ENCODE results near the gene KHNYN. TPM values are rescaled to one million over a fixed set of nuclear protein-coding genes. Genes with fewer than 3 reads are reported as not detected.
"Not testable (repeated sequence)": the region's sequence is repeated elsewhere in the genome, so short reads cannot be mapped to it uniquely, and the experiment has no call there.

KHNYN gene
- total and polyA plus RNA-seq, 9 donors: 35.1 to 84.8 (median 65.2) TPM

DNA sequence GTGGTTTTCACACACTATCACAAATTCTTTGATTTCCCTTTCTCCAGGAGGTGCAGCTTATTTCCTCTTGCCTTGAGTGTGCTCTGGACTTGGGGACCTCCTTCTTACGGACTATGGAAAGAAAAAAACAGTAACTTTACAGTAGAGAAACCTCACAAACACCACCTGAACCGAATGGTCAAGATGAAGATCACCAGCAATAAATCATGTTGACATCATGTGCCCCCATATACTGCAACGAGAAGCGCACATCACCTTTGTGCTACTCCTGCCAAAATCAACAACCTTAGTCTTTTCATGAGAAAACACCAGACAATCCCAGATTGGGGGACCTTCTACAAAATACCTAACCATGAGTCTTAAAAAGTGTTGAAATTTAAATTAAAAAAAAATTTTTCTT lies 44.2 kb upstream of the KHNYN start:
- intact Hi-C loops (cut with DNase I): no loop called here
- 63 to 78% (median 72%) methylated on average over 4 of the region's 4 CpGs for WGBS, 3 donors

DNA sequence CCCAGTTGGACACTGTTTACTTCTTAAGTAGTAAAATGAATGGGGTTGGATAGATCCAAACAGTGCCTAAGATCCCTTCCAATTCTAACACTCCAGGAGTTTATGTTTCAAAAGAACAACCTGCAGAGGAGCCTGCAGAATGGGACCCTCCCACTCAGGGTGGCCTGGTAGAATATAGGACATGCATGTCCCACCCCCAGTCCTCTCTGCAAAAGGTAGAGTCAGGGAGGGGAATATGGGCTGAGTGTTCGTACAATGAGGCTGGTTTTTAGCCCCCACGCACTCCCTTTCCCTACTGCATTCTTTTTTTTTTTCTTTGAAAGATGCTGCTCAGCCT lies 42.8 kb upstream of the KHNYN start:
- TF ChIP-seq, protein P1, sequence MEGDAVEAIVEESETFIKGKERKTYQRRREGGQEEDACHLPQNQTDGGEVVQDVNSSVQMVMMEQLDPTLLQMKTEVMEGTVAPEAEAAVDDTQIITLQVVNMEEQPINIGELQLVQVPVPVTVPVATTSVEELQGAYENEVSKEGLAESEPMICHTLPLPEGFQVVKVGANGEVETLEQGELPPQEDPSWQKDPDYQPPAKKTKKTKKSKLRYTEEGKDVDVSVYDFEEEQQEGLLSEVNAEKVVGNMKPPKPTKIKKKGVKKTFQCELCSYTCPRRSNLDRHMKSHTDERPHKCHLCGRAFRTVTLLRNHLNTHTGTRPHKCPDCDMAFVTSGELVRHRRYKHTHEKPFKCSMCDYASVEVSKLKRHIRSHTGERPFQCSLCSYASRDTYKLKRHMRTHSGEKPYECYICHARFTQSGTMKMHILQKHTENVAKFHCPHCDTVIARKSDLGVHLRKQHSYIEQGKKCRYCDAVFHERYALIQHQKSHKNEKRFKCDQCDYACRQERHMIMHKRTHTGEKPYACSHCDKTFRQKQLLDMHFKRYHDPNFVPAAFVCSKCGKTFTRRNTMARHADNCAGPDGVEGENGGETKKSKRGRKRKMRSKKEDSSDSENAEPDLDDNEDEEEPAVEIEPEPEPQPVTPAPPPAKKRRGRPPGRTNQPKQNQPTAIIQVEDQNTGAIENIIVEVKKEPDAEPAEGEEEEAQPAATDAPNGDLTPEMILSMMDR (IDR thresholded peaks at IDR 0.05): no peak
- TF ChIP-seq EP300 (IDR thresholded peaks at IDR 0.05) (no peak), POLR2A (IDR thresholded peaks at IDR 0.05) (no peak)

More for the DNA sequence above, 44.2 kb upstream of the KHNYN start:
- no peak overlapping the region for H3K27ac ChIP-seq
- TF ChIP-seq EP300 (IDR thresholded peaks at IDR 0.05): no peak
- TF ChIP-seq POLR2A (IDR thresholded peaks at IDR 0.05): no peak
- TF ChIP-seq, protein P1 (IDR thresholded peaks at IDR 0.05): no peak
- H3K36me3 ChIP-seq: no peaks in the 10 kb centered on the region
- H3K4me3 ChIP-seq: no peak overlapping the region
- H3K9me3 ChIP-seq: no peaks in the 10 kb centered on the region
- no peak for DNase-seq
- H3K27me3 ChIP-seq: no peaks in the 10 kb centered on the region
- H3K4me1 ChIP-seq (ENCODE audit: insufficient read depth): peaks cover 2% of the 10 kb centered on the region

DNA sequence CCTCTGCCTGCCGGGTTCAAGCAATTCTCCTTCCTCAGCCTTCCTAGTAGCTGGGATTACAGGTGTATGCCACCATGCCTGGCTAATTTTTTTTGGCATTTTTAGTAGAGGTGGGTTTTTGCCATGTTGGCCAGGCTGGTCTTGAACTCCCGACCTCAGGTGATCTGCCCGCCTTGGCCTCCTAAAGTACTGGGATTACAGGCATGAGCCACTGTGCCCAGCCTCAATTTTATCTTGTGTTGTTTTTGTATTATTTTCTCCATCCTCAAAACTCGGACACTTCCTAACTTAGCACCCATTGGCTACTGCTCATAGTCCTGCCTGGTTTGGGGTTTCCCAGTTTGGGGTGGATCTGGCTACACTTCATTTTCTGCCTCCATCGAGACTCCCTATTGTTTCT lies 42.2 kb upstream of the KHNYN start:
- WGBS, 3 donors: 76 to 89% (median 84%) methylated on average over 5 of the region's 5 CpGs
- H3K36me3 ChIP-seq: not testable (repeated sequence)

More for the DNA sequence above, 42.8 kb upstream of the KHNYN start:
- WGBS, 3 donors: 54 to 73% (median 62%) methylated on average over 2 of the region's 2 CpGs
- intact Hi-C loops (cut with DNase I): no loop called here
- Histone ChIP-seq H3K27me3 (no peaks in the 10 kb centered on the region), H3K9me3 (no peaks in the 10 kb centered on the region), H3K27ac (no peak overlapping the region), H3K36me3 (no peaks in the 10 kb centered on the region), H3K4me1 (ENCODE audit: insufficient read depth) (peaks cover 2% of the 10 kb centered on the region), H3K4me3 (no peak overlapping the region)
- DNase-seq: no peak

DNA sequence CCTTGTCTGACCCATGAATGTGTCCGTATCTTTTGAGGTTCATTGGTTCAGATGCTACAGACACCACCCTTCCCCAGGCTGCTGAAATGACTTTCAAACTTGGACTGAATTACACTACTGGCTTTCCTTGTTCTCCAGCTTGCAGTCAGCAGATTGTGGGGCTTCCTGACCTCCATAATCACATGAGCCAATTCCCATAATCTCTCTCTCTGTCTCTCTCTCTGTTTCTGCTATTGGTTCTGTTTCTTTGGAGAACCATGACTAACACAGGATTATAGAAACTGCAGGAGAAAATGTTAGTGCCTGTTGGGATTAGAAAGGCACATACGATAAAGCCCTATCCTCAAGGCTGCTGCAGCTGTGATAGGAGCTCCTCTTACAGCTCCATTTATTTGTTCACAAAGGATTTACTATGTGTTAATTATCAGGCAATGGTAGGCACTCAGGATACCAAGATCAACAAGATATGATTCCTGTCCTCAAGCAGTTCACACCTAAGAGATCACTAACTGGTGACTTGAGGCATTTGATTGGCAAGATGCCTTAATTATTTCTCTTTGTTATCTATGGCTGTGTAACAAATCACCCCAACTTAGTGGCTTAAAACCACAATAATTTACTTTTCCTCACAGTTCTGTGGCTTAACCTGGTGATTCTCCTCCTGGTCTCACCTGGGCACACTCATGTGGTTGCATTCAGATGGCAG lies 41.1 kb upstream of the KHNYN start:
- Histone ChIP-seq H3K9me3 (no peaks in the 10 kb centered on the region), H3K27me3 (no peaks in the 10 kb centered on the region), H3K36me3 (no peaks in the 10 kb centered on the region), H3K4me1 (ENCODE audit: insufficient read depth) (peaks cover 2% of the 10 kb centered on the region), H3K27ac (no peak overlapping the region), H3K4me3 (no peak overlapping the region)
- whole genome bisulfite sequencing, 3 donors: 37 to 51% (median 47%) methylated on average over 2 of the region's 2 CpGs
- TF ChIP-seq, protein P1 (IDR thresholded peaks at IDR 0.05): no peak
- no peak for TF ChIP-seq EP300 (IDR thresholded peaks at IDR 0.05)
- no peak for TF ChIP-seq POLR2A (IDR thresholded peaks at IDR 0.05)
- DNase-seq: no peak
- intact Hi-C loops (cut with DNase I): no loop called here

More for the DNA sequence above, 42.2 kb upstream of the KHNYN start:
- intact Hi-C loops (cut with DNase I); H3K27ac ChIP-seq; H3K9me3 ChIP-seq; H3K4me1 ChIP-seq (ENCODE audit: insufficient read depth); H3K27me3 ChIP-seq; H3K4me3 ChIP-seq: not testable (repeated sequence)
- DNase-seq: peak in 1 of 5 donors; percentile 13

DNA sequence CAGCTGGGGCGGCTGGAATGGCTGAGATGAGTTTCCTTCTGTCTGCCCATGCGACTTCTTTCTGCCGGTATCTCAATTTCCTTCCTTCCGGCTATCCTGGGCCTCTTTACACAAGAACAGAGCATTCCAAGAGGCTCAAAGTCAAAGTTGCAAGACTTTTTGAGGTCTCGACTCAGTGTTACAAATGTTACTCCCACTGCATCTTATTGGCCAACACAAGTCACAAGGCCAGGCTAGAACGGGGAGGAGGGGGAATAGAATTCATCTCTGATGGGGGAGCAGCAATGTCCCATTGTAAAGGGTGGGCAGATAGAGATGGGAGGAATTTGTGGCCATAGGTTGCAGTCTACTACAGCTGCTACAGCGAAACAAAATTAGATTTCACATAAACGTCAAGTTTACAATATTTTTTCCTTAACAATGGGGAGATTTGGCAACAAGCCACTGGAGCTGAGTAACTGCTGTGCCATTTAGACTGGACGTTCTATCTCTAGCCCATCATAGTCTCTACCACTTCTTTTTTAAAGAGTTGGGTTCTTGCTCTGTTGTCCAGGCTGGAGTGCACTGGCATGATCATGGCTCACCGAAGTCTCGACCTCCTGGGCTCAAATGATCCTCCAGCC lies 40.4 kb upstream of the KHNYN start:
- TF ChIP-seq POLR2A (IDR thresholded peaks at IDR 0.05) (no peak), EP300 (IDR thresholded peaks at IDR 0.05) (no peak)
- TF ChIP-seq, protein P1 (IDR thresholded peaks at IDR 0.05): no peak

More for the DNA sequence above, 40.4 kb upstream of the KHNYN start:
- peaks cover 2% of the 10 kb centered on the region for H3K4me1 ChIP-seq (ENCODE audit: insufficient read depth)
- H3K36me3 ChIP-seq: no peaks in the 10 kb centered on the region
- H3K27me3 ChIP-seq: no peaks in the 10 kb centered on the region
- no peak overlapping the region for H3K4me3 ChIP-seq
- DNase-seq: peak in 1 of 5 donors; percentile 26
- H3K27ac ChIP-seq: no peak overlapping the region
- intact Hi-C loops (cut with DNase I): no loop called here
- 43 to 49% (median 48%) methylated on average over 11 of the region's 11 CpGs for WGBS, 3 donors
- no peaks in the 10 kb centered on the region for H3K9me3 ChIP-seq

Measured in ovary (tissue), 9 donors.